DMS53 (cell line): Measurements from ENCODE around the gene CAMSAP1.
"Not testable (repeated sequence)": the region's sequence is repeated elsewhere in the genome, so short reads cannot be mapped to it uniquely, and the experiment has no call there.

Experiments
- DNase-seq: peaks from one replicate; lab custom pipeline; 2025; lab: John Stamatoyannopoulos, UW

Gene CAMSAP1

GRCh38 chr9:135901031-135901758 is 6.2 kb downstream of the CAMSAP1 start:
- no peak for DNase-seq

GRCh38 chr9:135898634-135899407 is 8.5 kb downstream of the CAMSAP1 start:
- DNase-seq, result no peak

- DNase-seq, result no peak
Observed at GRCh38 chr9:135896626-135897025, 10.7 kb downstream of the CAMSAP1 start.

- no peak for DNase-seq
Observed at GRCh38 chr9:135896205-135896604, 11.1 kb downstream of the CAMSAP1 start.

- no peak for DNase-seq
Observed at GRCh38 chr9:135895202-135895848, 12.0 kb downstream of the CAMSAP1 start.

GRCh38 chr9:135893104-135893503 is 14.2 kb downstream of the CAMSAP1 start:
- DNase-seq, result no peak

GRCh38 chr9:135892327-135892726 is 15.0 kb downstream of the CAMSAP1 start:
- DNase-seq, result not testable (repeated sequence)

GRCh38 chr9:135891027-135891631 is 16.2 kb downstream of the CAMSAP1 start:
- no peak for DNase-seq

- no peak for DNase-seq
Observed at GRCh38 chr9:135890190-135891026, 16.9 kb downstream of the CAMSAP1 start.

- DNase-seq, result no peak
Observed at GRCh38 chr9:135889564-135890189, 17.7 kb downstream of the CAMSAP1 start.

GRCh38 chr9:135888766-135889394 is 18.5 kb downstream of the CAMSAP1 start:
- no peak for DNase-seq

GRCh38 chr9:135888126-135888765 is 19.1 kb downstream of the CAMSAP1 start:
- no peak for DNase-seq

GRCh38 chr9:135887585-135888050 is 19.7 kb downstream of the CAMSAP1 start:
- no peak for DNase-seq

- DNase-seq, result no peak
Observed at GRCh38 chr9:135887021-135887507, 20.3 kb downstream of the CAMSAP1 start.

GRCh38 chr9:135886147-135886981 is 21.0 kb downstream of the CAMSAP1 start:
- no peak for DNase-seq

GRCh38 chr9:135885100-135885853 is 22.1 kb downstream of the CAMSAP1 start:
- no peak for DNase-seq

GRCh38 chr9:135884328-135885035 is 22.9 kb downstream of the CAMSAP1 start:
- DNase-seq, result peak; percentile 41
